ENCODE measurements around the gene AFTPH. TPM values are rescaled to one million over a fixed set of nuclear protein-coding genes. Genes with fewer than 3 reads are reported as not detected.

The AFTPH gene
- total RNA-seq, 1 donor from 2014 or later: 13.3 TPM

DNA sequence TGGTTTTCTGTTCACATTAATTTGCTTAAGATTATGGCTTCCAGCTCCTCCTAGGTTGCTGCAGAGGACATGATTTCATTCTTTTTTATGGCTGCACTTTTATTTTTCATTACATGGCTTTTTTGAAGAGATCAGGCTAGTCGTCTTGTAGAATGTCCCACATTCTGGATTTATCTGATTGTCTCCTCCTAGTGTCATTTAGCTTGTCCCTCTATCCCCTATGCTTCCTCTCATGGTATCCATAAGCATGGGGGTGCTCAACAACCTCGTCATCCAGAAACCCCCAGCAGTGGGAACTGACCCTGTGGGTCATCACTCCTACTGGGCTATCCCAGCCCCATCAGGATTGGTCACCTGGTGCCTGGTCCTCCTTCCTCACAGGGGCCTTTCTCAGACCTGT lies 80.0 kb downstream of the AFTPH start:
- H3K4me3 Mint-ChIP-seq (ENCODE audit: unreplicated experiment): no peak overlapping the region
- H3K27me3 Mint-ChIP-seq (ENCODE audit: unreplicated experiment): peaks cover 3% of the 10 kb centered on the region
- H3K4me1 Mint-ChIP-seq (ENCODE audit: low read depth, unreplicated experiment): peaks cover 8% of the 10 kb centered on the region
- no peak for DNase-seq
- no peaks in the 10 kb centered on the region for H3K36me3 Mint-ChIP-seq (ENCODE audit: unreplicated experiment)
- no peak overlapping the region for H3K27ac Mint-ChIP-seq (ENCODE audit: unreplicated experiment)
- peaks cover 6% of the 10 kb centered on the region for H3K9me3 Mint-ChIP-seq (ENCODE audit: unreplicated experiment)
- no peak for TF ChIP-seq CTCF (IDR thresholded peaks at IDR 0.05; ENCODE audit: partially characterized antibody, unreplicated experiment)

GRCh38 chr2:64605026-64605471 lies 80.9 kb downstream of the AFTPH start:
- Mint-ChIP-seq H3K4me3 (ENCODE audit: unreplicated experiment) (no peak overlapping the region), H3K4me1 (ENCODE audit: low read depth, unreplicated experiment) (peaks cover 10% of the 10 kb centered on the region), H3K27ac (ENCODE audit: unreplicated experiment) (no peak overlapping the region), H3K27me3 (ENCODE audit: unreplicated experiment) (peaks cover 3% of the 10 kb centered on the region), H3K9me3 (ENCODE audit: unreplicated experiment) (peaks cover 6% of the 10 kb centered on the region), H3K36me3 (ENCODE audit: unreplicated experiment) (no peaks in the 10 kb centered on the region)
- DNase-seq: no peak
- TF ChIP-seq CTCF (IDR thresholded peaks at IDR 0.05; ENCODE audit: partially characterized antibody, unreplicated experiment): no peak

DNA sequence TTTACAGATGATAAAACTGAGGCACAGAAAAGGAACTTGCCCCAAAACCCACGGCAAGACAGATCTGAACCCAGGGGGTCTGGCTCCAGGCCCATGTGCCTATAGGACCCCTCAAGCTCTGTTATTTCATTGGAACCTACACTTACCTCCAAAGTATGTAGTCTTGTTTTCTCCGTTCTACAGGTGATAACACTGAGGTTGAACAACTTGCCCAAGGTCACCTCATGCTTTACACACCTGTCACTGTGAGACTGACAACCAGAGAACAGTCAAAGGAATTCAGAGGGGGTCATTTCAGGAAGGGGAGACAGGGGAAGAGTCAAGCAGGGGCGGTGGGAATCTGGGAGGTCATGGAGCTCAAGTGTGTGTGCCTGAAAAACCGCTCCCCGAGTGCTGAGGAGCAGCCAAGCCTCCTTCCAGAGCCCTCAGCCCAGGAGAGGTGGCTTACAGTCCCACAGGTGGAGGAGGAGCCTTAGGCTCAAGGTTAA lies 81.9 kb downstream of the AFTPH start:
- H3K27ac Mint-ChIP-seq (ENCODE audit: unreplicated experiment): no peak overlapping the region
- no peak overlapping the region for H3K4me3 Mint-ChIP-seq (ENCODE audit: unreplicated experiment)
- no peaks in the 10 kb centered on the region for H3K36me3 Mint-ChIP-seq (ENCODE audit: unreplicated experiment)
- peaks cover 3% of the 10 kb centered on the region for H3K27me3 Mint-ChIP-seq (ENCODE audit: unreplicated experiment)
- no peak for DNase-seq
- peaks cover 6% of the 10 kb centered on the region for H3K9me3 Mint-ChIP-seq (ENCODE audit: unreplicated experiment)
- TF ChIP-seq CTCF (IDR thresholded peaks at IDR 0.05; ENCODE audit: partially characterized antibody, unreplicated experiment): no peak
- peaks cover 10% of the 10 kb centered on the region for H3K4me1 Mint-ChIP-seq (ENCODE audit: low read depth, unreplicated experiment)

DNA sequence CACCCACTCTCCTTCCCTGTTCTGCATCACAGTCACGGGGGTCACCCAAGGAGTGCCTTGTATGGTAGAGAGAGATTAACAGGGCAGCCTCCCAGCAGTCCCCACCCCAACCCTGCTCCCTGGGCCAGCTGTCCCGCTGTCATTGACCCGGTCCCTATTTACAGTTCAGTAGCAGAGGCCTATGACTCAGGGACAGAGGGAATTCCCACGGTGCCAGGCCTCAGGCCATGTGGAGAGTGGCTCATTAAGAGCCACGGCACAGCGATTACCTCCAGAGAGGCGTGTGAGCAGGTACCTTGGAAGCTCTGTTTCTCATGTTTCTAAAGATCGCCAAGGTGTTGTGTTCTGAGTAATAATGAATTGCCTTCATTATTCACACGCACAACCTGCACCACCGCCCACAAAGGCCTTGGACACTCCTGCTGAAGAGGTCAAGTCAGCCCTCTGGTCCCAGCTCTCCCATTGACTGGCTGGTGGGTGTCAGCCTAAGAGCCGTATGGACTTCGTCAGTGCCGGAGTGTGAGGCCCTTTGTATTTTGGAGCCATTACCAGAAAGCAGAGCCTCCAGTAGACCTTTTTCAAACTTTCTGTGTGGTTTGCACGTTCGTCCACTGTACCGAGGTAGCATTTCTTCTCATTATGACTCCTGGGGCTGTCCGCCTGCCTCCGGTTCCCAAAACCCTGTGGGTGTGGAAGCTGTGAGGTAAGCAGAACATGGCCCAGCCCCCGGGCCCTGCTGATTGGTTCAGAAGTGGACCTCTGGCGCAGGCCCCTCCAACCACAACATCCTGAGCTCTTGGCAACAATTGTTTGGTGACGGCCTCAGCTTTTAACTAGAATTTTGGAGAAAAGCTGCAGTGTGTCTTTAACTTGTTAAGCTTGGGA lies 82.6 kb downstream of the AFTPH start:
- Mint-ChIP-seq H3K27ac (ENCODE audit: unreplicated experiment) (no peak overlapping the region), H3K4me3 (ENCODE audit: unreplicated experiment) (no peak overlapping the region), H3K27me3 (ENCODE audit: unreplicated experiment) (no peaks in the 10 kb centered on the region), H3K36me3 (ENCODE audit: unreplicated experiment) (no peaks in the 10 kb centered on the region), H3K9me3 (ENCODE audit: unreplicated experiment) (peaks cover 6% of the 10 kb centered on the region), H3K4me1 (ENCODE audit: low read depth, unreplicated experiment) (peaks cover 10% of the 10 kb centered on the region)
- peak; percentile 28 for DNase-seq
- no peak for TF ChIP-seq CTCF (IDR thresholded peaks at IDR 0.05; ENCODE audit: partially characterized antibody, unreplicated experiment)

Measured in glutamatergic neuron (in vitro differentiated cells).